A673 (cell line): ENCODE measurements around the gene RIPOR3.

ENCODE experiments used
- CTCF ChIP-seq: fragments of 300-800, 200-600 bp; sonication (generic); conservative IDR thresholded peaks from 2 replicates; pipeline ENCODE4 v1.5.1; 2017; ENCODE audit warnings: low read depth, mild to moderate bottlenecking, antibody characterized with exemption, low read length, moderate library complexity, mixed read lengths
- EZH2 ChIP-seq: fragments of 200-600 bp; sonication (generic); IDR thresholded peaks from 2 replicates; pipeline ENCODE4 v1.6.1; 2017; ENCODE audit warnings: borderline replicate concordance, low read depth, mild to moderate bottlenecking, mixed read lengths, antibody characterized with exemption, low read length; ENCODE audit not compliant: poor library complexity, severe bottlenecking

GRCh38 chr20:50585678-50586077 is 105.7 kb downstream of the RIPOR3 start:
- TF ChIP-seq CTCF (no peak), EZH2 (no peak)
